HL-60/S4 treated with retinoic acid at 250 ng/mL for 4 days and 3 days (cell line): ENCODE data around the gene BRWD1.
"Not testable (repeated sequence)": the region's sequence is repeated elsewhere in the genome, so short reads cannot be mapped to it uniquely, and the experiment has no call there.

Source experiments
- in situ Hi-C: fragments of 300-500 bp; cut with MboI; formaldehyde crosslinking; loops from 2 replicates; pipeline ENCODE4 v1.7.0; 2022; ENCODE audit warnings: low sequenced_read_pairs

BRWD1 gene

DNA sequence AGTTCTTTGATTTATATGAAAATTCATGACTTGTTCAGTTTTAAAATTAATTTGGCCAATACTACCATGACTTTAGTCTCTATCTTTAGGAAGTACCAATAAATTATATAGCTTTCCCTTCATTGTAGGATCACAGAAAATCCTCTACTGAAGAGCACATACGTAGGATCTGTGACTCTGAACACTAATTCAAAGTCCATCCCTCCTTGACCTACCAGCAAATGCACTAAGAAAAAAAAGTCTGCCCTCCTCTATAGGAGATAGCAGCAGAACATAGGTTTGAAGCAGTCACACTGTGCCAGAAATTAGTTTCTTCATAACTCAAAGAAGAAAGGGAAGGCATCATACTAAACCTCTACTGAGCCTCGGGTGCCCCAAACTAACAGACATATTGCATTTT is 16.5 kb downstream of the BRWD1 start:
- in situ Hi-C loops = no loop called here

GRCh38 chr21:39288987-39289386 is 24.4 kb downstream of the BRWD1 start:
- in situ Hi-C loops = no loop called here

DNA sequence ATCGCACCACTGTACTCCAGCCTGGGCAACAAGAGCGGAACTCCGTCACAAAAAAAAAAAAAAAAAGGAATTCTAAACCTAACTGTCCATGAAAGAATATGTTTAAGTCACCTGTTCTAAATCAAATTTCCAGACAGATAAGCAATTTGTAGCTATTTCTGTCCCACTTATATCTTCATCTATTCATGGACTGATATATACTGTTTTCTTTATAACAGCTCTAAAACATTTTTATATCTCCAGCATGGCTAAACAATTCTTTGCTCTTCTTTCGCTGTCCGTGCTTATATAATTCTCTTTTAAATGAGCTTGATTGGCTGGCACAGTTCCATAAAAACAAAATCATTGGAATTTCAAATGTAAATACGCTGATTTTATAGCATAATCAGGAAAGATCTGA is 30.5 kb downstream of the BRWD1 start:
- in situ Hi-C loops = no loop called here

GRCh38 chr21:39281853-39282252 is 31.6 kb downstream of the BRWD1 start:
- in situ Hi-C loops = no loop called here

DNA sequence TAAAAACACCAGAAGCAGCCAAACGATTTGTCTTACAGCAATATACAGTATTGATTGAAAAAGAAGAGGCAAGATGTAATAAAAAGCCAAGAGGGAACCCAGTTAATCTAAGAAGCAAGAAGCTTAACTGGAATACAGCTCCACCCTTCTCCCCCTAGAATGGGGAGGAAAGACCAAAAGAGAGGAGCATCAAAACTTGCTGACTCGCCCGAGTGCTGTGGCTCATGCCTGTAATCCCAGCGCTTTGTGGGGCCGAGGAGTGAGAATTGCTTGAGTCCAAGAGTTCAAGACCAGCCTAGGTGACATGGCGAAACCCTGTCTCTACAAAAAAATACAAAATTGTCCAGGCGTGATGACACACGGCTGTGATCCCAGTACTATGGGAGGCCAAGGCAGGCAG is 32.2 kb downstream of the BRWD1 start:
- in situ Hi-C loops = no loop called here

DNA sequence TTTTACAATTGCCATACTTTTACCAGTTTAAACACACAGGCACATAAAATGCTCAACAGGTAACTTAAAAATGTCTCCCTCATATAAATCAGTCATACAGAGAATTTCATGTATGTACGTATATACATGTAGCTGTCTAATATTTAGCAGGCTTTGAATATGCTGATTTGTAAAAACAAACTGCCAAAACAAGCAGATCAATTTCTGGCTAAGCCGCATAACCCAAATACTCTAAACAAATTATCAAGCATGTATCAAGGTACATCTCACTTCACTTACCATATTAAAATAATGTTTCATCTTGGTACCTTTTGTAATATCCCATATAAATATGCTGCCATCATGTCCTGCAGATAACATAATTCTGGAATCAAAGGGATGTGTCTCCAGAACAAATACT is 43.8 kb downstream of the BRWD1 start:
- in situ Hi-C loops = no loop called here

DNA sequence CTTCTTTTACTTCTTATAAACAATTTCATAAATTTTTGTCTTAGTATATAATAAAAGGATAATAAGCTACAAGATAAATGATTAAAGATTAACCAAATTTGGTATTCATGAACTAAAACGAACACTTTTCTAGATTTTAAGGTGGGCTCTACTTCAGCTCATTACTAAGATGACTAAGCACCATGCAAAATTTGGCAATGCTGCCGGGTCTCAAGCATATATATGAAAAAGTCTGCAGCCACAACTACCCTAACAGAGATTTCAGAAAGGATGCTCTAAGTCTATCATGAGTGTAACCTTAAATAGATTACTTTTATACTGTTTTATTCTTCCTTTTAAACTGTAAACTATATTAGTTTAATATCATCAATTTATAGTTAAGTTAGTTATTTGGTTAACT is 47.8 kb downstream of the BRWD1 start:
- in situ Hi-C loops = no loop called here

DNA sequence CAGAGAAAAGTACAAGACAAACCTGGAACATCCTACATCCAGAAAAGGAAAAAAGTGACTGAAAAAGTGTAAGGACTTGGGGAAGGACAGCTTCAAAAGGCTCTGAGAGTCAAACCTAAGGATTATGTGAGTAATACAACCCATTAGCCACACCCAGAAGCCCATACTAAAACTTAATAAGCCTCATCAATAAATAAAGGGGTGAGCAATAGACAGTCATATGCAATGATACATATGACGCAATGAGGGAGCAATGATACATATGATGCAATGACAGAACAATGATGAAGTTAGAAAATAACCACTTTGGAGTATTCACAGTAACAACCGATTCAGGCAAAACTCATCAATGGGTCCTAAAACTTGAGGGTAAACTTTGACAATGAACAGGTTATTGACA is 50.1 kb downstream of the BRWD1 start:
- in situ Hi-C loops = no loop called here

DNA sequence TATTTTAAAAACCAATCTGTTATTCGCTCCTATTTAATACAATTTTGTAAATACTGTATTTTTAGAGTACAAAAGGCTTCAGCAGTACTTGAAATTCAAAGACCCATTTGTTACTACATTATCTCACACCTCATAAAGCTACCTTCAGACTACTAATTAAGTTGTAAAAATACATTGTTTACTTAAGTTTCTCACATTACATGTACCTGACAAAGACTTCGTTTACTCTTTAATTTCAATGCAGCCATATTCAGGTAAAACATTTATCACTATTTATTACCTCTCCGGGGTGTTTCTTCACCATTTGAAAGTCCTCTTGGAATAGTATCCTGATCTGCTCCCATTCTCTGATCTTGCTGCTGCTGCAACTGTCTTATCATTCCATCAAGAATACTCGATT is 55.2 kb downstream of the BRWD1 start:
- in situ Hi-C loops = no loop called here

DNA sequence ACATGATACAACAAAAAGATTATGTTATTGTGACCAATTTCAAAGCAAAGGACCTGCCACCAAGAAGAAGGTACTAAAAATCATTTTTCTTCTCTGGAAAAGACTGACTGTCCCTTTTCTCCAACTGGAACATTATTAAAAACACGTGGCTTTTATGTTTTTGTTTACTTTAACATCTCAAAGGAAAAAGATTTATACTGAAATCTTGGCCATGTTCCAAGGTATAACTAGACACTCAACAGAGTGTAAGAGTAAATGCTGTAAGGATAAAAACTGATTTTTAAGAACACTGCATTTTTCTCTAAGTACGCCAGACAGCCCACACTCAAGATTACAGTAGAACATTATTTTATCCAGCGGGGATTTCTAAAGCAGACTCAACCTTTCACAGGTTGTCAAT is 62.1 kb downstream of the BRWD1 start:
- in situ Hi-C loops = no loop called here

- in situ Hi-C loops = no loop called here
These were observed 75.2 kb downstream of the BRWD1 start for GRCh38 chr21:39238275-39238674.

- in situ Hi-C loops = no loop called here
These were observed 80.6 kb downstream of the BRWD1 start for GRCh38 chr21:39232861-39233291.

GRCh38 chr21:39224930-39225329 is 88.5 kb downstream of the BRWD1 start:
- in situ Hi-C loops = no loop called here

DNA sequence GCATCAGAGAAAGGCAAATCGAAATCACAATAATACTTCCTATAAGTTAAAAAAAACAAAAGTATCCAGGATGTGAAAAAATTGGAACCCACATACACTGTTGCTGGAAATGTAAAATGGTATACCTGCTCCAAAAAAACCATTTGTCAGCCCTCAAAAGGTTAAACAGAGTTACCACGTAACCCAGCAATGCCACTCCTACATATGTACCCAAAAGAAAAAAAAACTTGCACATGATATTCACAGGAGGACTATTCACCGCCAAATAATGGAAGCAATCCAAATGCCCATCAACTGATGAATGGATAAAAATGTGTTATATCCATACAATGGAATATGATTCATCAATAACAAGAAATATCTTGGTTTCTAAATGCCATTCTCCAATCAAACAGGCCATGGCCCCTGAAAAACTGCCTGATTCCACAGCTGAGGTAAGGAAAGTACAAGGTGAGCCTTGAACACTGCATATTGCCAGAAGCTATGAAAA is 91.4 kb downstream of the BRWD1 start:
- in situ Hi-C loops = no loop called here

- in situ Hi-C loops = no loop called here
These were observed 92.0 kb downstream of the BRWD1 start for GRCh38 chr21:39221282-39221996.

DNA sequence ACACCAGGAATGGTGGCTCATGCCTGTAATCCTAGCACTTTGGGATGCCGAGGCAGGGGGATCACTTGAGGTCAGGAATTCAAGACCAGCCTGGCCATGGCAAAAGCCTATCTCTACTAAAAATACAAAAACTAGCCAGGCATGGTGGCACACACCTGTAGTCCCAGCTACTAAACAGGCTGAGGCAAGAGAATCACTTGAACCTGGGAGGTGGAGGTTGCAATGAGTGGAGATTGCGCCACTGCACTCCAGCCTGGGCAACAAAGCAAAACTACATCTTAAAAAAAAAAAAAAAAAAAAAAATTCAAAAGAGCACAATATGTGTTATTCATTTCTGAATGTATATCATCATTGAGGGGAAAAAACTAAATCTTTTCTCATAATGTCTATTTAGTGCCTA is 92.6 kb downstream of the BRWD1 start:
- in situ Hi-C loops = not testable (repeated sequence)

DNA sequence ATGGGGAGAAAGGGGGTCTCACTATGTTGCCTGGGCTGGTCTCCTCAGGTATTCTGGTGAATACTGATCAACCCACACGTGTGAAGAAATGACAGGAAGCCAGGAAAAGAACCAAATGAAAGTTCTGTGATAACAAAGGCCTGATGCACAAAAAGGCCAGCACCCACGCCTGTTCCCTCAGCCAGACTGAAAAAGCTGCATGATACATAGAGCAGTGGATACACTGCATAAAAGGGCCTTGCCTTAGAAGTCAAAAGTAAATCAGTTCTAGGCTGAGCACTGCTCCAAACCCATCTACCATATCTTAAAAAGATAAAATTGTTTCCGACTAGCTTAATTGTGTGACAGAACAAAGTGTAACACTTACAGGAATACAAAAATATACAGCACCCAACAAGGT is 93.3 kb downstream of the BRWD1 start:
- in situ Hi-C loops = no loop called here

GRCh38 chr21:39218082-39218409 is 95.4 kb downstream of the BRWD1 start:
- in situ Hi-C loops = no loop called here

DNA sequence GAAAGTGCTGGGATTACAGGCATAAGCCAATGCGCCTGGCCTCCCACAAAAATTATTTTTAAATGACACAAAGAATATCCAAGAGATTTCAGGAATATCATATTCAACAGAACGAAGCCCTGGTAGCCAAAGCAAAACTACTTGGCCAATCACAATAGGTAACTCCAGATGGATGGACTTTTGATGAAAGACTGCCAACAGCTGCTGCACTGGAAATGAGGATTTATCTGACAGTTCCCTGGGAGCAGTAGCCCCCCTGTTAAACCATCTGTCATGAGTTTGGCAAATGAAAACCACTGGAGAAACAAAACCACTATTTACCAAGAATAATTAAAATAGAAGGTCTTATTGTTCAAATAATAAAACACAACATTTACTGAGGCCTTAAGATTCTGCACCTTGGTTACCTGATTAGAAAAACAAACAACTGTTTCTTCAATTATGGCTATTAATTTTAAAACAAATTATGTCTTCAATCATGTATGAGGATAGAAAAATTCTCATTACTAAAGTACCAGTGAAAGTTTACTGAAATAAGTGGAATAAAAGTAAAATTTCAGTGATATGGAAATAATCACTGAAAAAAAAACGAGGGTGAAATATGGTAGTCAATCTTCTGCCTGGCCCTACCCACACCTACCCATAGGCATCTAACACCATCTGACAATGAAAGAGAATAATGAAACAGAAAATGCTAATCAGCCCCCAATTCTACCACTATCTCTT is 95.9 kb downstream of the BRWD1 start:
- in situ Hi-C loops = no loop called here

DNA sequence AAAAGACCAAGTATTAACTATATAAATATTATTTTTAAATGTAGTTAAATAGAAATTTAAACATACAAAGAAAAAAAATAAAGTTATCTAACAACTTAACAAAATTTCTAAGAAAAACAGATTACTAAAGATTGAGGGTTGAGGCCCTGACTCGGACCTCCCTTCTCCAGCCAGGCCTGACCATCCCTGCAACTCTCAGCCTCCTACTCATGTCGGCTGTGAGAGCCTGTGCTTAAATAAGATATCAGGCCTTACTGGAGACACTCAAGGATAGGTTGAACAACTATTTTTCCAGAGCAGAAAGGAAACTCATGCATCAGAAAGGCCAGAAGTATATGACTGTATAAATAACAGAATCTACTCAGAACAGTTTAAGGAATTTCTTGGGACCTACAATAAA is 97.1 kb downstream of the BRWD1 start:
- in situ Hi-C loops = no loop called here

DNA sequence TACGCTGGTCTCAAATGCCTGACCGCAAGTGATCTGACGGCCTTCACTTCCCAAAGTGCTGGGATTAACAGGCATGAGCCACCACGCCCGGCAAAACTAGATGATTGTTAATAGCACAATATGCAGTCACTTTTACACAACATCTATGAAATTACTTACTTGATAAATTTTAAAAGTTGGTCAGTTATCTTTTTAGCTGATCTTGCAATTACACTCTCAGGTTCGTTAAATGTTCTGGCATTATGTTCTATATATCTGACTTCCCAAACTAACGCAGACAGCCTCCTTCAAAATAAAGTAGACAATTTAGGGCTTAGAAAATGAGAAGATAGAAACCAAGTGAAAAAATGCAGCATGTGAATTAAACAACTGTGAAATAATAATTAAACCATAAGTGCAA is 98.4 kb downstream of the BRWD1 start:
- in situ Hi-C loops = no loop called here

DNA sequence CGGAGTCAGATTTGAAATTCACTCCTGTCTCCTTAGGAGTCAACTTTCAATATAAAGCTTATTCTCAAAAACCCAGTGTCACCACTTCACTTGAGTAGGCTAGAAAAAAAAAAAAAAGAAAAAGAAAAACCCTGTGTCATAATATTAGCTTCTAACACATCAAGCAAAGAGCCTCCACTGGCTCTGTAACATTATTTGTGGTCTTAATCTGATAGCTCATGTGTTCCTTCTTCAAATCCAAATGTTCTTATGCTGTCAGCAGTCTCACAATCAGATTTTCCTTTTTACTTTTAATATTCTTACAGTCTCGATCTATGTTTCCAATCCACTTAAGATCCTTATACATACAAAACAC is 104.1 kb downstream of the BRWD1 start:
- in situ Hi-C loops = no loop called here
